PC-3 (cell line): ENCODE results near the gene TM4SF4. TPM values are rescaled to one million over a fixed set of nuclear protein-coding genes. Genes with fewer than 3 reads are reported as not detected.

Experiments used
- ATAC-seq: fragments of 200-7000 bp; cut with Tn5 transposase; 2 replicates; pipeline ENCODE4 v1.9.1; 2020; ENCODE audit warnings: mild to moderate bottlenecking, moderate library complexity
- BruUV-seq: library from RNA; stranded (reverse); fragments of 400-500 nt; replicated peaks from 2 replicates; lab custom pipeline; 2021; lab: Mats Ljungman, UMichigan
- CTCF ChIA-PET: fragments of 300-600 bp; sonication (Branson Sonifier 250); formaldehyde crosslinking; loops from one replicate; lab custom pipeline; 2022; ENCODE audit warnings: antibody characterized with exemption; lab: Charles Lee
- POLR2A ChIA-PET: fragments of 300-600 bp; sonication (Branson Sonifier 250); formaldehyde crosslinking; loops from one replicate; lab custom pipeline; 2022; ENCODE audit warnings: antibody characterized with exemption; ENCODE audit not compliant: unreplicated experiment; lab: Charles Lee
- DNase-seq: peaks from one replicate; pipeline ENCODE4 v3.0.0-alpha.2; 2015
- H2AFZ ChIP-seq: fragments of 300-600 bp; sonication (generic); 2 replicates; pipeline ENCODE4 v1.6.0; 2016; ENCODE audit warnings: antibody characterized with exemption, low read length
- H3F3A ChIP-seq: fragments of 300-600 bp; sonication (generic); one replicate; pipeline ENCODE4 v1.6.0; 2017; ENCODE audit warnings: antibody characterized with exemption, low read length, control low read depth, mild to moderate bottlenecking; ENCODE audit not compliant: unreplicated experiment
- H3K27ac ChIP-seq: fragments of 300-600 bp; sonication (generic); 2 replicates; pipeline ENCODE4 v1.5.1; 2016; ENCODE audit warnings: mild to moderate bottlenecking, low read length
- H3K27me3 ChIP-seq: fragments of 300-600 bp; sonication (generic); 2 replicates; pipeline ENCODE4 v1.6.1; 2016; ENCODE audit warnings: low read length, mixed read lengths
- H3K36me3 ChIP-seq: fragments of 300-600 bp; sonication (generic); 2 replicates; pipeline ENCODE4 v1.6.1; 2016; ENCODE audit warnings: low read depth, mixed run types, low read length, mixed read lengths
- H3K4me1 ChIP-seq: fragments of 300-600 bp; sonication (generic); 2 replicates; pipeline ENCODE4 v1.5.1; 2016; ENCODE audit warnings: low read length; ENCODE audit not compliant: insufficient read depth
- H3K4me2 ChIP-seq: fragments of 300-600 bp; sonication (generic); 2 replicates; pipeline ENCODE4 v1.6.0; 2016; ENCODE audit warnings: low read length
- H3K4me3 ChIP-seq: fragments of 300-600 bp; sonication (generic); 2 replicates; pipeline ENCODE4 v1.5.1; 2016; ENCODE audit warnings: mild to moderate bottlenecking, low read length, mixed read lengths
- H3K79me2 ChIP-seq: fragments of 300-600 bp; sonication (generic); 2 replicates; pipeline ENCODE4 v1.6.1; 2017; ENCODE audit warnings: low read length, mixed read lengths
- H3K9ac ChIP-seq: fragments of 300-600 bp; sonication (generic); 2 replicates; pipeline ENCODE4 v1.6.0; 2016; ENCODE audit warnings: mild to moderate bottlenecking, low read length
- H3K9me2 ChIP-seq: fragments of 300-600 bp; sonication (generic); replicated peaks from 2 replicates; pipeline ENCODE4 v1.6.1; 2016; ENCODE audit warnings: mixed run types, low read length, mixed read lengths
- H3K9me3 ChIP-seq: fragments of 300-600 bp; sonication (generic); 2 replicates; pipeline ENCODE4 v1.6.1; 2016; ENCODE audit warnings: low read length, mixed read lengths
- H4K20me1 ChIP-seq: fragments of 300-600 bp; sonication (generic); 2 replicates; pipeline ENCODE4 v1.6.1; 2016; ENCODE audit warnings: low read length, mixed read lengths
- CTCF ChIP-seq: fragments of 300-600 bp; sonication (generic); conservative IDR thresholded peaks from 2 replicates; pipeline ENCODE4 v1.5.1; 2017; ENCODE audit warnings: antibody characterized with exemption, low read depth, mild to moderate bottlenecking, low read length
- EZH2 ChIP-seq: fragments of 300-600 bp; sonication (generic); IDR thresholded peaks from one replicate; pipeline ENCODE4 v1.6.1; 2017; ENCODE audit warnings: antibody characterized with exemption, mild to moderate bottlenecking, low read length; ENCODE audit not compliant: unreplicated experiment
- EZH2phosphoT487 ChIP-seq: fragments of 300-600 bp; sonication (generic); IDR thresholded peaks from 2 replicates; pipeline ENCODE4 v1.6.1; 2018; ENCODE audit warnings: mild to moderate bottlenecking, antibody characterized with exemption, low read length, borderline replicate concordance
- intact Hi-C: fragments of 100-400 bp; cut with micrococcal nuclease; formaldehyde crosslinking; loops from 2 replicates; pipeline ENCODE4 v1.9.0; 2023
- total RNA-seq: library from RNA; depleted of rRNA; stranded (reverse); fragments of >200 nt; gene quantifications from 2 replicates; pipeline ENCODE4 v1.2.3, GENCODE V29; 2014

Gene TM4SF4
- total RNA-seq, 1 experiment from 2014 or later, result 0.40 TPM

DNA sequence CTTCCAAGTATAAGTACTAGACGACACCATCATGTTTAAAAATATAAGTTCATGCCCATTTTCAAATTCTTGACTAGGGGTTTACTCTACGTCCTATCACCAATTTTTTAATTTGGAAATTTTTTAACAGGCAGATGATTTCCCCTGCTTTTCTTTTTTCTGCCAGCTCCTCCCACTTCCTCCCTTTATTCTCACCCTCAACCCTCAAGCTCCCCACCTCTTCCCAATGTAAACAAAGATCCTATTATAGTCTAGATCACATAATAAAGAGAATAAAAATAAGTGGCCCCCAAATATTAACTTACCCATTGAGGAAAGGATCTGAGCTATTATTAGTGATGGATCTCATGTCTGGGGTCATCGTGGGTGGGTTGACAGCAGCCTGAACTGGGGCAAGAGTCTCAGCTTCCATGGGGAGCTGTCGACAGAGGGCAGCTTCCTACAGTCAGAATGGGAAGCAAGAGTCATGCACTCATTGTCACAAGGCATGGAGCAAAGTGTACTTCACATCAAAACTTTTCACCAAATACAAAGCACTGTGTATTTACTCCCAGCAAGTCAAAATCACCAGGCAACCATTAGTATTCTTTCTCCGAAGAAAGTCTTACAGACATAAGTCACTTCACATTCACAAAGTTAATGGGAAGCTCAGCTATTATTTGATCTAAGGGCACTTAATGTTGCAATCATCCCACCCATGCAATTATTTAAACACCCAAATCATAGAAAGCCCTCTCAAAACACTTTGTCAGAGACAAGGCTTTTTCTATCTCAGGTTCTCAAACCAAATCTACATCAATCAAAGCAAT is 53.2 kb downstream of the TM4SF4 start:
- Histone ChIP-seq H2AFZ (no peak overlapping the region), H3K4me3 (no peak overlapping the region), H4K20me1 (no peaks in the 10 kb centered on the region), H3K4me1 (no peaks in the 10 kb centered on the region), H3K27me3 (no peaks in the 10 kb centered on the region), H3K36me3 (peaks cover 36% of the 10 kb centered on the region), H3K79me2 (peaks cover 30% of the 10 kb centered on the region), H3F3A (no peaks in the 10 kb centered on the region), H3K4me2 (no peak overlapping the region), H3K9me3 (no peaks in the 10 kb centered on the region), H3K27ac (no peak overlapping the region), H3K9ac (no peak overlapping the region), H3K9me2 (no peaks in the 10 kb centered on the region)
- ChIA-PET CTCF (no interaction called here), POLR2A (no interaction called here)
- TF ChIP-seq CTCF (no peak), EZH2phosphoT487 (no peak), EZH2 (no peak)
- BruUV-seq, result no TSS peak
- intact Hi-C loops, result no loop called here
- ATAC-seq (no peak), DNase-seq (no peak)

DNA sequence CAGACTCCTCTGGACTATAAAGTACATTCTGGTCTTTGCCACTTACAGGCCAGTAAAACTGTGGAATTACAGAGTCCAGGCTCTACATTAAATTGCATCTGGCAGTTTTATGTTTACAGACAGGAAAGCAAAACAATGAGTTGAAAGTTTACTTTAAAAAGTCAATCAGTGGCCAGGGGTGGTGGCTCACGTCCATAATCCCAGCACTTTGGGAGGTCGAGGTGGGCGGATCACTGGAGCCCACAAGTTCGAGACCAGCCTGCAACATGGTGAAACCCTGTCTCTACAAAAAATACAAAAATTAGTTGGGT is 53.8 kb downstream of the TM4SF4 start:
- H4K20me1 ChIP-seq, result no peaks in the 10 kb centered on the region
- TF ChIP-seq CTCF, result no peak
- no peak for TF ChIP-seq EZH2phosphoT487
- TF ChIP-seq EZH2, result no peak
- no peaks in the 10 kb centered on the region for H3F3A ChIP-seq
- no peaks in the 10 kb centered on the region for H3K4me1 ChIP-seq
- ATAC-seq, result 0 out of 2 replicates have a peak, but pooled peaks have one; percentile 14
- ChIA-PET CTCF (no interaction called here), POLR2A (no interaction called here)
- no peaks in the 10 kb centered on the region for H3K9me2 ChIP-seq
- H3K4me2 ChIP-seq, result no peak overlapping the region
- no peak overlapping the region for H3K4me3 ChIP-seq
- no peak overlapping the region for H2AFZ ChIP-seq
- no TSS peak for BruUV-seq
- no peak for DNase-seq
- no peaks in the 10 kb centered on the region for H3K9me3 ChIP-seq
- no peaks in the 10 kb centered on the region for H3K27me3 ChIP-seq
- intact Hi-C loops, result no loop called here
- H3K27ac ChIP-seq, result no peak overlapping the region
- H3K79me2 ChIP-seq, result peaks cover 33% of the 10 kb centered on the region
- no peak overlapping the region for H3K9ac ChIP-seq
- H3K36me3 ChIP-seq, result peaks cover 38% of the 10 kb centered on the region

DNA sequence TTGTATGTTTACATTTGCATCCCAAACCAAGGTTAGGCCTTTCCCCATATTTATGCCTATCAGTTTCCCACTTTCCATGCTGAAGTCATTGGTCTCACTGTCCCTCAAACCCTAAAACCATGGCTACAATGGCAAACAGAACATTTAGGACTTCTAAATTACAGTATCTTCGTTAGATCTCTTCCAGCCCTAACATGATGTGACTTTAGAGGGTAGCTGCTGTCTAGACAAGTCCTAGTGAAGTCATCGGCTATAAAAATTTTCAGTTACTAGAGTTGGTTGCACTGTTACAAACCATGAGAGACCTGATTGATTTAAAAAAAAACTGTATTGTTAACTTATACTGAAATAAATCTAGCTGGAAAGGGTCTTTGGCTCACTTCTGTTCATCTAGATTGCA is 54.6 kb downstream of the TM4SF4 start:
- DNase-seq (no peak), ATAC-seq (no peak)
- ChIA-PET CTCF (no interaction called here), POLR2A (interaction anchor here (0.6 kb wide), 1 partner anchor 26 kb away, joined by 3 read pairs; no protein-coding TSS in a partner anchor)
- H3K4me1 ChIP-seq, result no peaks in the 10 kb centered on the region
- intact Hi-C loops, result no loop called here
- H3K27me3 ChIP-seq, result no peaks in the 10 kb centered on the region
- H3K27ac ChIP-seq, result no peak overlapping the region
- H3K9me2 ChIP-seq, result no peaks in the 10 kb centered on the region
- H3F3A ChIP-seq, result no peaks in the 10 kb centered on the region
- BruUV-seq, result no TSS peak
- no peak overlapping the region for H3K9ac ChIP-seq
- peaks cover 39% of the 10 kb centered on the region for H3K79me2 ChIP-seq
- H2AFZ ChIP-seq, result no peak overlapping the region
- TF ChIP-seq CTCF, result no peak
- TF ChIP-seq EZH2, result no peak
- no peak for TF ChIP-seq EZH2phosphoT487
- no peaks in the 10 kb centered on the region for H4K20me1 ChIP-seq
- peaks cover 34% of the 10 kb centered on the region for H3K36me3 ChIP-seq
- no peaks in the 10 kb centered on the region for H3K9me3 ChIP-seq
- H3K4me2 ChIP-seq, result no peak overlapping the region
- H3K4me3 ChIP-seq, result no peak overlapping the region
